Endothelial cell of umbilical vein (primary cell): Measurements from ENCODE around the gene CAPN15.
"Not testable (repeated sequence)": the region's sequence is repeated elsewhere in the genome, so short reads cannot be mapped to it uniquely, and the experiment has no call there.

Experiments
- GATA2 ChIP-seq: IDR thresholded peaks from 2 replicates; pipeline ENCODE4 v1.7.0; 2011; ENCODE audit warnings: low read depth, mild to moderate bottlenecking, moderate library complexity, mixed read lengths, low read length; ENCODE audit not compliant: insufficient read length, insufficient read depth
- JUN ChIP-seq: IDR thresholded peaks from 2 replicates; pipeline ENCODE4 v1.6.1; 2011; ENCODE audit warnings: borderline replicate concordance, low read depth; ENCODE audit not compliant: insufficient read length, insufficient read depth
- MYC ChIP-seq: IDR thresholded peaks from one replicate; pipeline ENCODE4 v1.6.1; 2011; ENCODE audit warnings: mild to moderate bottlenecking, low read depth, low read length
- POLR2A ChIP-seq: IDR thresholded peaks from 2 replicates; pipeline ENCODE4 v1.6.1; 2012; ENCODE audit warnings: low read depth, mild to moderate bottlenecking, control low read depth, low read length
- POLR2AphosphoS5 ChIP-seq: IDR thresholded peaks from 2 replicates; pipeline ENCODE4 v1.6.1; 2012; ENCODE audit warnings: low read depth, mild to moderate bottlenecking, control low read depth, low read length, moderate library complexity; ENCODE audit not compliant: insufficient read depth
- TF ChIP-seq, protein P1 (sequence below), 2 donors: IDR thresholded peaks; 1 replicate in 1 of 2; 2 replicates in 1 of 2; pipeline ENCODE4 v1.5.1; 2011; ENCODE audit warnings: low read length in 2 of 2, mild to moderate bottlenecking in 2 of 2, moderate library complexity in 2 of 2, control low read depth in 1 of 2, inconsistent platforms in 1 of 2, low read depth in 1 of 2; ENCODE audit not compliant: insufficient read depth in 1 of 2; ENCODE audit errors: extremely low read depth in 1 of 2
- TF ChIP-seq, protein P2 (sequence below): IDR thresholded peaks from 2 replicates; pipeline ENCODE4 v1.6.1; 2011; ENCODE audit not compliant: insufficient read depth, insufficient read length

DNA sequence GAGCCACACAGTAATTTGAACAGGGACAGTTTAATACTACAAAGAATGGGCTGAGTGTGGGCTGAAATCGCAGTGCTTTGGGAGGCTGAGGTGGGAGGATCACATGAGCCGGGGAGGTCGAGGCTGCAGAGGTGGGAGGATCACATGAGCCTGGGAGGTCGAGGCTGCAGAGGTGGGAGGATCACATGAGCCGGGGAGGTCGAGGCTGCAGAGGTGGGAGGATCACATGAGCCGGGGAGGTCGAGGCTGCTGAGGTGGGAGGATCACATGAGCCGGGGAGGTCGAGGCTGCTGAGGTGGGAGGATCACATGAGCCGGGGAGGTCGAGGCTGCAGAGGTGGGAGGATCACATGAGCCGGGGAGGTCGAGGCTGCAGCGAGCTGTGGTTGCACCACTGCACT lies 32.8 kb upstream of the CAPN15 start:
- TF ChIP-seq, protein P1, sequence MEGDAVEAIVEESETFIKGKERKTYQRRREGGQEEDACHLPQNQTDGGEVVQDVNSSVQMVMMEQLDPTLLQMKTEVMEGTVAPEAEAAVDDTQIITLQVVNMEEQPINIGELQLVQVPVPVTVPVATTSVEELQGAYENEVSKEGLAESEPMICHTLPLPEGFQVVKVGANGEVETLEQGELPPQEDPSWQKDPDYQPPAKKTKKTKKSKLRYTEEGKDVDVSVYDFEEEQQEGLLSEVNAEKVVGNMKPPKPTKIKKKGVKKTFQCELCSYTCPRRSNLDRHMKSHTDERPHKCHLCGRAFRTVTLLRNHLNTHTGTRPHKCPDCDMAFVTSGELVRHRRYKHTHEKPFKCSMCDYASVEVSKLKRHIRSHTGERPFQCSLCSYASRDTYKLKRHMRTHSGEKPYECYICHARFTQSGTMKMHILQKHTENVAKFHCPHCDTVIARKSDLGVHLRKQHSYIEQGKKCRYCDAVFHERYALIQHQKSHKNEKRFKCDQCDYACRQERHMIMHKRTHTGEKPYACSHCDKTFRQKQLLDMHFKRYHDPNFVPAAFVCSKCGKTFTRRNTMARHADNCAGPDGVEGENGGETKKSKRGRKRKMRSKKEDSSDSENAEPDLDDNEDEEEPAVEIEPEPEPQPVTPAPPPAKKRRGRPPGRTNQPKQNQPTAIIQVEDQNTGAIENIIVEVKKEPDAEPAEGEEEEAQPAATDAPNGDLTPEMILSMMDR (IDR thresholded peaks at IDR 0.05; ENCODE audit: extremely low read depth in 1 of 2, insufficient read depth in 1 of 2, low read depth in 1 of 2, low read length in 2 of 2) = not testable (repeated sequence)
- TF ChIP-seq POLR2A, JUN, GATA2, MYC, POLR2AphosphoS5: not testable (repeated sequence)
- TF ChIP-seq, protein P2, sequence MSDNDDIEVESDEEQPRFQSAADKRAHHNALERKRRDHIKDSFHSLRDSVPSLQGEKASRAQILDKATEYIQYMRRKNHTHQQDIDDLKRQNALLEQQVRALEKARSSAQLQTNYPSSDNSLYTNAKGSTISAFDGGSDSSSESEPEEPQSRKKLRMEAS = not testable (repeated sequence)
